GM19351 (cell line): ENCODE measurements around the gene MYH14.
"Not testable (repeated sequence)": the region's sequence is repeated elsewhere in the genome, so short reads cannot be mapped to it uniquely, and the experiment has no call there.

ENCODE experiments used
- ATAC-seq: cut with Tn5 transposase; IDR thresholded peaks from one replicate; pipeline ENCODE4 v1.9.1; 2021; ENCODE audit warnings: mild to moderate bottlenecking, moderate library complexity; ENCODE audit not compliant: unreplicated experiment

Gene MYH14

DNA sequence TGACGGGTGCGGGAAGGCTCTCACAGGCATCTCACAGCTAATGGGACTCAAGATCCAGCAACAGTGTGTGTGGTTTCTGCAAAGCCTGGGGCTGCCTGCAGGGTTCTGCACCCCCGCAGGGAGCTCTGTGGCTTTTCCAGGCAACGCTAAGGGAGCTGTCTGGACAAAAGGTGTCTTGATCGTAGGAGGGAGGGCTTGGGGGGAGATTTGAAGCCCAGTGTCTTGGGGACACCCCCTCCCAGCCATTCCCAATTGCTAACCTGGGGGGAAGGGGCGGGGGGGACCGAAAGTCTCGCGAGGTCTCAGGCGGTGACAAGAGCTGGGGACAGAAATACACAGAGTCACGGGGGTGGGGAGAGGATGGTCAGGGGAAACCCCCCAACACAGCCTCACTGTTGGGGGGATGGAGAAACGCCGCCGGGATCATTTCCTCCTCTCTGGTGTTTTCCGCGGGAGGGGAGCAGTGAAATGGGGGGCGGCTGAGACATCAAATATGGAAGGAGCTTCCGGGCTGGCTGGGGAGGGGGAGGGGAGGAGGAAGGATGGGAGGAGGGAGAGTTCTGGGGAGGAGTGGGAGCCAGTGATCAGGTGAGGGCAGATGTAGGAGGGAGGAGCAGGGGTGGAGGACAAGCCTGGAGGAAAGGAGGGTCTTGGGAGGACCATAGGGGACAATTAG is 112.5 kb downstream of the MYH14 start:
- ATAC-seq, result no peak

DNA sequence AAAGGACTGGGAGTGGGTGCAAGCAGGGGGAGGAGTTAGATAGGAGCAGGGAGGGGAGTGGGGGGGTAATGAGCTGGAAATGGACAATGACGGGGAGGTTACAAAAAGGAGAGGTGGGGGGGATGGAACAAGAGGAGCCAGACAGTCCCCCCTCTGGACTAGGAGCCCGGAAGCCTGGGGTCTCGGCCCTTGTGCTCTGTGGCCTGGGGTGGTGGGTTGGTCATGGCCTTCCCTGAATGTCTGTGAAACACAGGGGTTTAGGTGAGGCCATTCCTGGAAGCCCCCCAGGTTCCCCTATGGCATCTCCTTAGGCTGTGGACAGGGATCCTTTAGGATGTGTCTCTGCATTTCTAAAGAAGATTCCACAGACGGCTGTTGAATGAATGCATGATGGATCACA is 113.7 kb downstream of the MYH14 start:
- ATAC-seq, result no peak

GRCh38 chr19:50318438-50318837 is 115.0 kb downstream of the MYH14 start:
- no peak for ATAC-seq

- ATAC-seq, result no peak
Measured at GRCh38 chr19:50319156-50319555, 115.7 kb downstream of the MYH14 start.

- no peak for ATAC-seq
Measured at GRCh38 chr19:50320051-50320450, 116.6 kb downstream of the MYH14 start.

GRCh38 chr19:50320596-50320995 is 117.2 kb downstream of the MYH14 start:
- ATAC-seq, result no peak

- ATAC-seq, result no peak
Measured at GRCh38 chr19:50321831-50322230, 118.4 kb downstream of the MYH14 start.

- ATAC-seq, result no peak
Measured at GRCh38 chr19:50322234-50322633, 118.8 kb downstream of the MYH14 start.

GRCh38 chr19:50322931-50323781 is 119.7 kb downstream of the MYH14 start:
- no peak for ATAC-seq

DNA sequence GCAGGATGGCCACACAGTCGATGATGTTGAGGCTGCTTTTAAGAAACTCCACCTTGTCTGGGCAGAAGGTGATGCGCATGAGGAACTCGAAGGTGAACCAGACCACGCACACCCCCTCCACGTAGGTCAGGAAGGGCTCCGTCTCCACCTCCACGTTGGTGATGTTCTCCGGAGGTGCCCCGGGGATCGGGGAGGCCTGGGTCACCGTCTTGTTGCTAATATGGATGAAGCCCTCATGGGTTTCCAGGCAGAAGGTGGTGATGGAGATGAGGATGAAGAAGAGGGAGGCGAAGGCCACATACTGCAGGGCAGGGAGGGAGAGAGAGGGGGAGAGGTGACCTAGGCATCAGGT is 120.3 kb downstream of the MYH14 start:
- ATAC-seq, result no peak

GRCh38 chr19:50324331-50324730 is 120.9 kb downstream of the MYH14 start:
- no peak for ATAC-seq

DNA sequence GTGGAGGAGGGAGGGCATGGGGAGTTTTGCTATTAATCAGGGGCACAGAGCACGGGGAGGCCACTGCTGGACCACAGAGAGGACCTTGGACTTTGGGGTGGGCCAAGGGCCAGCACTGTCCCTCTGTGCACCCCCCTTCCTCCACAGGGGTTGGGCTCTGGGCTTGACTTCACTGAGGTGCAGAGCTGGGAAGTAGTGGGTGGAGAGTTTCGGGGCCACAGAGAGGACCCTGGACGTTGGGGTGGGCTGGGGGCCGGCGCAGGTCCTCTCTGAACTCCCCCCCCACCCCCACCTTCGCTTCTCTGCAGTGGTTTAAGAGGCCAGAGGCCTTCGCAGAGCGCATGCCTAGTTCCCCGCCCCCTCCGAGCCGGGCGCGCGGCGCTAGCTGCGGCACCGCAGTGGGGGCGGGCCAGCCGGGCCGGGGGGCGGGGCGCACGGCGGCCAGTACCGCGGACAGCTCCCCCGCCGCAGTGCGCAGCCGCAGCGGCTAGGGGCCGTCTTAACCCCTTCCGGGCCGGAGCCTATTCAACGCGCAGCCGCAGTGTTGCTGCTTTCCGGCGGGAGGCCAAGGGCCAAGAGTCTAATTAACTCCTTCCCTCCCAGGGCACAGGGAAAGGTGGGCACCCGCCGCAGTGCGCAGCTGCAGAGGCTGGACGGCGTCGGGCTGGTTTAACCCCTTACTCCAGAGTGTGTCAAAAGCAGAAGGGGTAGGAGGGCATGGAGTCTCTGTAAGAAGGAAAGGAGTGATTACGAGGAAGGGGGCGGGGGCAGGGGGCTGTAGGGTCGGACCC is 122.1 kb downstream of the MYH14 start:
- ATAC-seq, result no peak

DNA sequence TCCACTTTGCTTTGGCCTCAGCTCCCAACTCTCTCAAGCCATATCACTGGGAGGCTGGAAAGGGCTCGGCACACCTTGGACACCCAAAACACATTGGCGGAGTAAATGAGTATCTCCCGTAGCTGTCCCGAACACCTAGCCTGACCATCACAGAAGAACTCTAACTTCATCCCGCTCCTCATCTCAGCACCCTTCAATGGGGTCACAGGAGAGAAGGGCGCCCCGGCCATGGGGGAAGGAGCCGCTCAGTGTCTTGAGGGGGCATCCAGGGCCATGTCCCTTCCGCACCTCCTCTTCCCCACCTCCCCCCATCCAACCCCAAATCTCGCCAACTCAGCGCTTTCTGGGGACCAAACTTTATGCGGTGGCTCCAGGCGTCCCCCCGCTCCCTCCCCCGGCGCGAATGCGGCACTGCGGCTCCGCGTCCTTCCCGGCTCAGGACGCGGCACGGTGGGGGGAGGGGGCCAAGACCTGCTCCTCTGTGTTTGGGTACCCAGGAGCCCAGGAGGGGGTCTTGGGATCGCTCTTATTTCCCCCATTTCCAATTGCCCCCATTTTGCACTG is 122.8 kb downstream of the MYH14 start:
- ATAC-seq, result no peak

- no peak for ATAC-seq
Measured at GRCh38 chr19:50327013-50327412, 123.6 kb downstream of the MYH14 start.

GRCh38 chr19:50327461-50328223 is 124.2 kb downstream of the MYH14 start:
- no peak for ATAC-seq

- no peak for ATAC-seq
Measured at GRCh38 chr19:50328224-50328872, 124.9 kb downstream of the MYH14 start.

GRCh38 chr19:50328873-50329145 is 125.4 kb downstream of the MYH14 start:
- ATAC-seq, result peak; percentile 12

DNA sequence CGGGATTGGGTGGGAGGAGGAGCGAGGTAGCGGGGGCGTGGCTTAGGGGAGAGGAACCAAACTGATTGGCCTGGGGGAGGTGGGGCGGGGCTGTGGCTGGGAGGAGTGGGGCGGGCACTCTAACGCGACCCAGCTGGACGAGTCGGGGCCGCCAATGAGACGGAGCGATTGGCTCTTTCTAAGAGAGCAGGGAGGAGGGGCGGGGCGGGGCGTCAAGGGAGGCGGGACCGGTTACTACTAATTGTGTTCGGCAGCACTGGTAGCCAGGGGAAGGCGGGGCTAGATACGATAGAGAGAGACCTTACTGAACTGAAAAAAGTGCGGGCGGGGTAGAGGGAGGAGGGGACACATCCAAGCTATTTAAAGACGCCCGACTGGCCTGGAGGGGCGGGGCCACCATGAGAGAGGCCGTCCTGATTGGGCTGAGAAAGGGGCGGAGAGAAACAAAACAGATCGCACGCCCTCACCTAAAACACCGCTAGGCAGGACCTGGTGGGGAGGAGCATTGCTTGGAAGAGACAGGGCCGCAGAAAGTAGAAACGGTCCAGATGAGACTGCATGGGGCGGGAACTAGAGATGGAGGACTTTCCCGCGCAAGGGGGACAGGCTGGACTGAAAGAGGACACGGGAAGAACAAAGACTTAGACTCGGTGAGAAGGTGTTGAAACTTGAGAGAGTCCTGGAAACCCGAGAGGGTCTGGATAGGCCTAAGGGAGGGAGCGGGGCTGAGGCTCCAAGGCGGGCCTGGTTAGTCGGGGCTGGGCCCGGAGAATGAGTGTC is 125.9 kb downstream of the MYH14 start, which contains the start of gene KCNC3:
TSS of gene KCNC3 (minus strand) at position 232 of the 780 bp plus-strand sequence. CDS start 295 bp downstream, outside the sequence.
- ATAC-seq, result peak; percentile 55

DNA sequence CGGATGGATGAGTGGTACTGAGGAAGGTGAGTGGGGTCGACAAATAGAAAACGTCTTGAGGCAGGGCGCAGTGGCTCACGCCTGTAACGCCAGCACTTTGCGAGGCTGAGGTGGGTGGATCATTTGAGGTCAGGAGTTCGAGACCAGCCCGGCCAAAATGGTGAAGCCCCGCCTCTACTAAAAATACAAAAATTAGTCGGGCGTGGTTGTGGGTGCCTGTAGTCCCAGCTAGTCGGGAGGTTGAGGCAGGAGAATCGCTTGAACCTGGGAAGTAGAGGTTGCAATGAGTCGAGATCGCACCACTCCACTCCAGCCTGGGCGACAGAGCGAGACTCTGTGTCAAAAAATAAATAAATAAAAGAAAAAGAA is 126.5 kb downstream of the MYH14 start:
- not testable (repeated sequence) for ATAC-seq
